CD4-positive, alpha-beta T cell treated with Interleukin-12 subunit alpha and Interleukin-12 subunit beta, for 1 hour (primary cell): ENCODE results near the gene UGT1A7.
"Not testable (repeated sequence)": the region's sequence is repeated elsewhere in the genome, so short reads cannot be mapped to it uniquely, and the experiment has no call there.

Experiments
- DNase-seq: peaks from one replicate; pipeline ENCODE4 v3.0.0-alpha.2; 2020

Gene UGT1A7

GRCh38 chr2:233684640-233685039 lies 2.9 kb downstream of the UGT1A7 start:
- DNase-seq, result no peak

GRCh38 chr2:233686928-233687327 lies 5.2 kb downstream of the UGT1A7 start:
- no peak for DNase-seq

GRCh38 chr2:233688341-233688740 lies 6.6 kb downstream of the UGT1A7 start:
- DNase-seq, result no peak

- no peak for DNase-seq
Measured at GRCh38 chr2:233689031-233689430, 7.3 kb downstream of the UGT1A7 start.

GRCh38 chr2:233689501-233689900 lies 7.8 kb downstream of the UGT1A7 start:
- DNase-seq, result no peak

GRCh38 chr2:233690444-233690843 lies 8.7 kb downstream of the UGT1A7 start:
- DNase-seq, result no peak

GRCh38 chr2:233691443-233692433 lies 10.0 kb downstream of the UGT1A7 start:
- no peak for DNase-seq

- no peak for DNase-seq
Measured at GRCh38 chr2:233692648-233693047, 10.9 kb downstream of the UGT1A7 start, which contains the start of gene UGT1A6. TSS of gene UGT1A6 (plus strand) at chr2:233692890. CDS start at chr2:233693005, 115 bp downstream.

- DNase-seq, result no peak
Measured at GRCh38 chr2:233693963-233694362, 12.3 kb downstream of the UGT1A7 start.

- no peak for DNase-seq
Measured at GRCh38 chr2:233698740-233699139, 17.0 kb downstream of the UGT1A7 start.

- no peak for DNase-seq
Measured at GRCh38 chr2:233699424-233700027, 17.8 kb downstream of the UGT1A7 start.

- no peak for DNase-seq
Measured at GRCh38 chr2:233700028-233700635, 18.4 kb downstream of the UGT1A7 start.

- not testable (repeated sequence) for DNase-seq
Measured at GRCh38 chr2:233700842-233701241, 19.1 kb downstream of the UGT1A7 start.

- no peak for DNase-seq
Measured at GRCh38 chr2:233702238-233702637, 20.5 kb downstream of the UGT1A7 start.

GRCh38 chr2:233705911-233706506 lies 24.3 kb downstream of the UGT1A7 start:
- no peak for DNase-seq

GRCh38 chr2:233706720-233707119 lies 25.0 kb downstream of the UGT1A7 start:
- no peak for DNase-seq

- DNase-seq, result no peak
Measured at GRCh38 chr2:233707940-233708644, 26.4 kb downstream of the UGT1A7 start.

GRCh38 chr2:233708942-233709341 lies 27.2 kb downstream of the UGT1A7 start:
- no peak for DNase-seq

GRCh38 chr2:233711312-233712008 lies 29.8 kb downstream of the UGT1A7 start:
- DNase-seq, result peak; percentile 58

GRCh38 chr2:233712611-233713261 lies 31.0 kb downstream of the UGT1A7 start, which contains the start of gene UGT1A5:
TSS of gene UGT1A5 (plus strand) at chr2:233712907. CDS start at chr2:233712992, 85 bp downstream.
- DNase-seq, result no peak

- DNase-seq, result no peak
Measured at GRCh38 chr2:233713262-233713615, 31.5 kb downstream of the UGT1A7 start.
